Loucy (cell line): ENCODE data around the gene ARHGAP40.

ENCODE experiments used
- CTCF ChIP-seq: fragments of 200-600 bp; sonication (generic); conservative IDR thresholded peaks from 2 replicates; pipeline ENCODE4 v1.5.1; 2014; ENCODE audit warnings: mild to moderate bottlenecking, antibody characterized with exemption, low read length
- EZH2phosphoT487 ChIP-seq: fragments of 200-600 bp; IDR thresholded peaks from 2 replicates; pipeline ENCODE4 v1.6.1; 2018; ENCODE audit warnings: antibody characterized with exemption, mild to moderate bottlenecking, moderate library complexity, borderline replicate concordance

GRCh38 chr20:38579219-38579910, 22.2 kb upstream of the ARHGAP40 start:
- TF ChIP-seq CTCF: no peak
- no peak for TF ChIP-seq EZH2phosphoT487
